ENCODE measurements around the gene BCAR3.

BCAR3 gene

GRCh38 chr1:93620172-93620840 lies 61.3 kb downstream of the BCAR3 start:
- H3K27ac ChIP-seq (ENCODE audit: poor library complexity, severe bottlenecking) = peak overlapping the region; percentile 96

GRCh38 chr1:93619507-93620171 lies 62.0 kb downstream of the BCAR3 start:
- TF ChIP-seq, protein P1, sequence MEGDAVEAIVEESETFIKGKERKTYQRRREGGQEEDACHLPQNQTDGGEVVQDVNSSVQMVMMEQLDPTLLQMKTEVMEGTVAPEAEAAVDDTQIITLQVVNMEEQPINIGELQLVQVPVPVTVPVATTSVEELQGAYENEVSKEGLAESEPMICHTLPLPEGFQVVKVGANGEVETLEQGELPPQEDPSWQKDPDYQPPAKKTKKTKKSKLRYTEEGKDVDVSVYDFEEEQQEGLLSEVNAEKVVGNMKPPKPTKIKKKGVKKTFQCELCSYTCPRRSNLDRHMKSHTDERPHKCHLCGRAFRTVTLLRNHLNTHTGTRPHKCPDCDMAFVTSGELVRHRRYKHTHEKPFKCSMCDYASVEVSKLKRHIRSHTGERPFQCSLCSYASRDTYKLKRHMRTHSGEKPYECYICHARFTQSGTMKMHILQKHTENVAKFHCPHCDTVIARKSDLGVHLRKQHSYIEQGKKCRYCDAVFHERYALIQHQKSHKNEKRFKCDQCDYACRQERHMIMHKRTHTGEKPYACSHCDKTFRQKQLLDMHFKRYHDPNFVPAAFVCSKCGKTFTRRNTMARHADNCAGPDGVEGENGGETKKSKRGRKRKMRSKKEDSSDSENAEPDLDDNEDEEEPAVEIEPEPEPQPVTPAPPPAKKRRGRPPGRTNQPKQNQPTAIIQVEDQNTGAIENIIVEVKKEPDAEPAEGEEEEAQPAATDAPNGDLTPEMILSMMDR (IDR thresholded peaks at IDR 0.05; ENCODE audit: poor library complexity, severe bottlenecking) = no peak
- Histone ChIP-seq H3K27me3 (ENCODE audit: insufficient read depth, poor library complexity, severe bottlenecking) (no peaks in the 10 kb centered on the region), H3K27ac (ENCODE audit: poor library complexity, severe bottlenecking) (peak overlapping the region; percentile 96), H3K4me1 (ENCODE audit: insufficient read depth, poor library complexity, severe bottlenecking) (peaks cover 95% of the 10 kb centered on the region), H3K9me3 (ENCODE audit: severe bottlenecking) (no peaks in the 10 kb centered on the region), H3K36me3 (ENCODE audit: low read depth) (peaks cover 30% of the 10 kb centered on the region), H3K4me3 (ENCODE audit: severe bottlenecking) (no peak overlapping the region)
- ATAC-seq (ENCODE audit: low read depth) (no peak), DNase-seq (ENCODE audit: low spot score) (no peak)

More at GRCh38 chr1:93620172-93620840, 61.3 kb downstream of the BCAR3 start:
- no peaks in the 10 kb centered on the region for H3K9me3 ChIP-seq (ENCODE audit: severe bottlenecking)
- H3K4me1 ChIP-seq (ENCODE audit: insufficient read depth, poor library complexity, severe bottlenecking) = peaks cover 95% of the 10 kb centered on the region
- TF ChIP-seq, protein P1 (IDR thresholded peaks at IDR 0.05; ENCODE audit: poor library complexity, severe bottlenecking) = no peak
- DNase-seq (ENCODE audit: low spot score) (no peak), ATAC-seq (ENCODE audit: low read depth) (no peak)
- peaks cover 33% of the 10 kb centered on the region for H3K36me3 ChIP-seq (ENCODE audit: low read depth)
- no peaks in the 10 kb centered on the region for H3K27me3 ChIP-seq (ENCODE audit: insufficient read depth, poor library complexity, severe bottlenecking)
- no peak overlapping the region for H3K4me3 ChIP-seq (ENCODE audit: severe bottlenecking)

DNA sequence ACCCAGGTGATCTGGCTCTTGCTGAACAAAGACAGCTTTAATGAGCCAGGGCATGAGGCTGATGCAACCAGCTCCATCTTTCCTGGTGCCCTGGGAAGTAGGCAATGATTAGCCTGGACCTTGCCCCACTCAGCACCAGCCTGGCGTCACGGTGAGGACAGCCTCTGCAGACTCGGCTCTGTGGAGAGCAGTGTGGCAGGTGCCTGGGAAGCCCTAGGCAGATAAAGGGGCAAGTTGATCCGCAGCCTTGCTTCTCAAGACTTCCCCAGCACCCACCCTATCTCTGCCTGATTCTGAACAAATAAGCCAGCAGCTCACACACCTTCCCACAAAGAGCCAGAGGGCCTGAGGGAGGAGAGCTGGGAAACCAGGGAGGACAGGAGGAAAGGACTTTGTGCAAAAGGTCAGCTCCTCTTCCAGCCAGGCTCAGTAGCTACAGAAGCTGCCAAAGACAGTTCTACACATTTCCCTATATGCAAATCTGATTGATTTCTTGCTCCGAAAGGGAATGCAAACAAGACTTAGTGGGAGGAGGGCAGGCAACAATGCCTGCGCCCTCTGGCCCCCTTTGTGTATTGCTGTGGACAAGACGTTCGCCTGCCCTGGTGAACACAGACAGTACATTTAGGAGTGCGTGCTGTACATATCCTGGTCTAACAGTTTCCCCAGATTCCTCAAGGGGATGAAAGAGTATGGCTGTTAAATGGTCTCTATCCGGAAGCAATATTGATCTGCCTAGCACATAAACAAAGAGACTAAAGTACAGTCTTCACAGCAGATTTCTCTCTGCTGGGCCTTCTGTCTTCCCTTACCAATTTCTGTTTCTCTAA lies 63.8 kb downstream of the BCAR3 start:
- ATAC-seq (ENCODE audit: low read depth) = 0 out of 3 replicates have a peak, but pooled peaks have one; percentile 3
- Histone ChIP-seq H3K4me3 (ENCODE audit: severe bottlenecking) (no peak overlapping the region), H3K27me3 (ENCODE audit: insufficient read depth, poor library complexity, severe bottlenecking) (no peaks in the 10 kb centered on the region), H3K36me3 (ENCODE audit: low read depth) (peaks cover 27% of the 10 kb centered on the region), H3K27ac (ENCODE audit: poor library complexity, severe bottlenecking) (peak overlapping the region; percentile 96), H3K4me1 (ENCODE audit: insufficient read depth, poor library complexity, severe bottlenecking) (peaks cover 94% of the 10 kb centered on the region), H3K9me3 (ENCODE audit: severe bottlenecking) (no peaks in the 10 kb centered on the region)
- no peak for DNase-seq (ENCODE audit: low spot score)
- TF ChIP-seq, protein P1 (IDR thresholded peaks at IDR 0.05; ENCODE audit: poor library complexity, severe bottlenecking) = no peak

- H3K27ac ChIP-seq (ENCODE audit: poor library complexity, severe bottlenecking) = peak overlapping the region; percentile 96
- ATAC-seq (ENCODE audit: low read depth) = peak; percentile 30
- TF ChIP-seq, protein P1 (IDR thresholded peaks at IDR 0.05; ENCODE audit: poor library complexity, severe bottlenecking) = no peak
- peaks cover 86% of the 10 kb centered on the region for H3K4me1 ChIP-seq (ENCODE audit: insufficient read depth, poor library complexity, severe bottlenecking)
- H3K36me3 ChIP-seq (ENCODE audit: low read depth) = peaks cover 25% of the 10 kb centered on the region
- no peaks in the 10 kb centered on the region for H3K27me3 ChIP-seq (ENCODE audit: insufficient read depth, poor library complexity, severe bottlenecking)
- H3K9me3 ChIP-seq (ENCODE audit: severe bottlenecking) = no peaks in the 10 kb centered on the region
- no peak for DNase-seq (ENCODE audit: low spot score)
- no peak overlapping the region for H3K4me3 ChIP-seq (ENCODE audit: severe bottlenecking)
Observed at GRCh38 chr1:93616996-93617669, 64.5 kb downstream of the BCAR3 start.

Measured in RWPE2 (cell line).